ENCODE data around the gene OR1L8.

- TF ChIP-seq GATA1 (IDR thresholded peaks at IDR 0.05; ENCODE audit: low read depth, low read length) = no peak
- TF ChIP-seq POLR2A (IDR thresholded peaks at IDR 0.05; ENCODE audit: low read length) = no peak
Observed at GRCh38 chr9:122536134-122536533, 47.0 kb downstream of the OR1L8 start.
